Stimulated activated CD4-positive, alpha-beta T cell treated with anti-CD3 and anti-CD28 coated beads, Interleukin-15, amount 100 ng/mL, for 24 hours (primary cell): Measurements from ENCODE around the gene LCMT1.

Experiments used
- DNase-seq: peaks from one replicate; pipeline ENCODE4 v3.0.0-alpha.2; 2020

The LCMT1 gene

DNA sequence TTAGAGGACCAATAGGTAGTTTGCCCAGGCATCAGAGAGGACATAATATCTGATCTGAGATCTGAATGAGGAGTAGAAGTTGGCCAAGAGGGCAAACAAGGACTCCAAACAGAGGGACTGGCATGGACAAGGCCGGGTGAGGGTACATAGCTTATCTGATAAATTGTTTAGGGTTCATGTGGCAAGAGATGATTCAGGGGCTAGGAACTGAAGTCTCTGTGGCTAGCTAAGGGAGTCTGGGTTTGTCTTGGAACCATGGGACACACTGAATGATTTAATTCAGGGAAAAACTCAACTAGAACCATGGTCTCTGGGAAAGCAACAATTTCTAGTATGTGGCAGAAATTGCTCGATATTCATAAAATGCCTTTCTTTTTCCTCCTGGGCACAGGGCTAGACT lies 101.1 kb downstream of the LCMT1 start:
- DNase-seq, result no peak

GRCh38 chr16:25213709-25214397 lies 102.3 kb downstream of the LCMT1 start:
- DNase-seq, result no peak

DNA sequence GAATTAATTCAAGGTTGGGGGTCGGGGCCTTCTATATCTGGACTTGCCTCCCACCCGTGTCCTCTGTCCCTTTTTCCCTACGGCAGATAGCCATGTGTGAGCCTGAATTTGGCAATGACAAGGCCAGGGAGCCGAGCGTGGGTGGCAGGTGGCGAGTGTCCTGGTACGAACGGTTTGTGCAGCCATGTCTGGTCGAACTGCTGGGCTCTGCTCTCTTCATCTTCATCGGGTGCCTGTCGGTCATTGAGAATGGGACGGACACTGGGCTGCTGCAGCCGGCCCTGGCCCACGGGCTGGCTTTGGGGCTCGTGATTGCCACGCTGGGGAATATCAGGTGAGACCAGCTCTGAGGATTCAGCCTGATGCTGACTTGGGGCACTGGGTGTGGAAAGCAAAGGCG lies 105.6 kb downstream of the LCMT1 start:
- DNase-seq, result no peak

- DNase-seq, result no peak
Measured at GRCh38 chr16:25217921-25218320, 106.4 kb downstream of the LCMT1 start.

DNA sequence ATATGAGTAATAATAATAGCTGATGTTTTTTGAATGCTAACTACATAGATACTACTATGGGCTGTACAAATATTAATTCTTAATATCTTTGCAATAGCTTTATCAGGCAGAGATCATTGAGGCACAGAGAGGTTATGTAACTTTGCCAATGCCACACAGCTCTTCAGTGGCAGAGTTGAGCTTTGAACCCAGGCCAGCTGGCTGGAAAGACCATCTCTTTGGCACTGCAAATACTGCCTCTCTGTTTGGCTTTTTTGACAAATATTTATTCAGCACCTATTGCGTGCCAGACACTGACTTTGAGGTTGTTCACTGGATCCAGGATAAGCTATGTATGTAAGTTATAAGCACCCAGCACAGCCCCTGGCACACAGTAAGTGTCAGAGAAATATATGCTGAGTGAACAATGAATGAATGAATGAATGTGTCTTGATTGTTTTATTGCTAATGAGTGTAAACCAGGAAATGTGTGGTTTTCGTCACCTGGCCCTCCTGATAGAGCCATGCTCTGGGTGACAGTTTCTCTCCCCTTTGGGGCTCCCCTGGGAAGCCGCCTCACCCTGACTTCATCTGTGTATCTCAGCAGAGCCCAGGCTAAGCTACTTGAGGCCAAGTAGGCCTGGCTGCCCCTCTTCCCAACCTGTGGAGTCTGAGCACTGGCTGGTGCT lies 107.7 kb downstream of the LCMT1 start:
- no peak for DNase-seq

DNA sequence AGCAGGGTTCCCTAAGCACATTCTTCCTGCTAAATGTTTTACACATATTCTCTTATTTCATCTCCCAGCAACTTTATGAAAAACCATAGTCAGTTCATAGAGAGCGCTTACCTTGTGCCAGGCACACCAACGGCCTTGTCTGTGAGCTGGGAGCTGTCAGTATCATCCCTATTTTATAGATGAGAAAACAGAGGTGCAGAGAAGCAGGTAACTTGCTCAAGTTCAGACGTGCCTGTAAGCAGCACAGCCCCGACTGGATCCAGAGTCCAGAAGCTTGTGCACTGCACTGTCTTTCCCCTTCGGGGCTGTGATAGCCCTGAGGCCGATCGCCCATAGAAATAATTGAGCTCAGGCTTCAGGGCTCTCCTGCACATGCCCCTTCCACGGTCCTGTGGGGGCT lies 111.4 kb downstream of the LCMT1 start:
- DNase-seq, result no peak

DNA sequence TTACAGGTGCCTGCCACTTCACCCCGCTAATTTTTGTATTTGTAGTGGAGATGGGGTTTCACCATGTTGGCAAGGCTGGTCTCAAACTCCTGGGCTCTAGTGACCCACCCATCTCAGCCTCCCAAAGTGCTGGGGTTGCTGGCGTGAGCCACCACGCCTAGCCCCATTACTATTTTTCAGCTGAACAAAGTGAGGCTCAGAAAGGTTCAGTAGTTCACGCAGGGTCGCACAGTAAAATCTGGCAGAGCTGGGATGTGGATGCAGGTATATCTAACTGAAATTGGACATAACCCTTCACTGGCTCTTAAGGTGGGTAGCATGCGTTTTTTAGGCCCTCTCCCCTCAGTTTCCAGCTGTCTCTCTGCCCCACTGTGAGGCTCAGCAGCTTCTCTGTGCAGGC lies 112.4 kb downstream of the LCMT1 start:
- DNase-seq, result no peak

DNA sequence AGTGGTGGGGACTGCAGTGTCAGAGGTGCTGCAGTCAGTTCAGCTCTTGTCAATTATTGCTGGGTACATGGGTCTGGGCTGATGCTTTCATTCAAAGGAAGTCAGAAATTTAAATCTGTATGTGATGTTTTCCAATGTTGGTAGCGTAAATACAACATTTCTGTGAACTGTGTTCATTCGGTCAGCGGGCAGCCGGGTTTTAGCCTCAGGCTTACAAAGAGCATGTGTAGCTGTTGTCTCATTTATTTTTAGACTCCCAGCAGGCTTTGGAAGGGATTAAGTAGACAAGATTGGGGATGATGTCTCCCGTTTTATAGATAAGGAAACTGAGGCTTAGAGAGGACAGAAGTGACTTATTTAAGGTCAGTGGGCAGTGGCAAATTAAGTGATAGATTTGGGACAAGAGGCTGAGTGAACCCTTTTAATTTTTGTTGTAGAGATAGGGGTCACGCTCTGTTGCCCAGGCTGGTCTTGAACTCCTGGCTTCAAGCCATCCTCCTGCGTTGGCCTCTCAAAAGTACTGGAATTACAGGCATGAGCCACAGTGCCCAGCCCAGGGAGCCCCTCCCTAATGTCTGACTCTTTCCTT lies 113.3 kb downstream of the LCMT1 start:
- DNase-seq, result no peak
